HL-60 (cell line): Measurements from ENCODE around the gene ANKRD13D.

Source experiments
- DNase-seq, 2 experiments: peaks; one replicate each; pipeline ENCODE4 v3.0.0-alpha.2; 2010 to 2020; ENCODE audit warnings: low read depth in 1 of 2, low spot score in 1 of 2
- H3K27ac ChIP-seq: fragments of 250-450 bp; sonication (Bioruptor Pico); replicated peaks from 2 replicates; pipeline ENCODE4 v1.5.1; 2020; ENCODE audit warnings: mild to moderate bottlenecking, moderate library complexity
- H3K27me3 ChIP-seq: fragments of 250-450 bp; sonication (Bioruptor Pico); 2 replicates; pipeline ENCODE4 v1.5.1; 2021; ENCODE audit warnings: mild to moderate bottlenecking, moderate library complexity; ENCODE audit not compliant: insufficient read depth, poor library complexity, severe bottlenecking
- H3K4me3 ChIP-seq: replicated peaks from 2 replicates; pipeline ENCODE4 v1.5.1; 2011; ENCODE audit warnings: mild to moderate bottlenecking, control low read depth, low read length; ENCODE audit not compliant: insufficient read depth
- GABPA ChIP-seq: IDR thresholded peaks from 2 replicates; pipeline ENCODE4 v1.6.1; 2012; ENCODE audit warnings: low read depth
- POLR2AphosphoS5 ChIP-seq: IDR thresholded peaks from 2 replicates; pipeline ENCODE4 v1.6.1; 2012; ENCODE audit warnings: low read depth
- SPI1 ChIP-seq: IDR thresholded peaks from 2 replicates; pipeline ENCODE4 v1.6.1; 2012; ENCODE audit warnings: low read depth, mild to moderate bottlenecking, borderline replicate concordance
- TF ChIP-seq, protein P1 (sequence below): IDR thresholded peaks from 2 replicates; pipeline ENCODE4 v1.6.1; 2012; ENCODE audit warnings: low read depth; ENCODE audit not compliant: insufficient replicate concordance
- TF ChIP-seq, protein P2 (sequence below): IDR thresholded peaks from one replicate; pipeline ENCODE4 v1.5.1; 2011; ENCODE audit warnings: low read length, control low read depth, inconsistent platforms; ENCODE audit not compliant: insufficient read depth

ANKRD13D gene

DNA sequence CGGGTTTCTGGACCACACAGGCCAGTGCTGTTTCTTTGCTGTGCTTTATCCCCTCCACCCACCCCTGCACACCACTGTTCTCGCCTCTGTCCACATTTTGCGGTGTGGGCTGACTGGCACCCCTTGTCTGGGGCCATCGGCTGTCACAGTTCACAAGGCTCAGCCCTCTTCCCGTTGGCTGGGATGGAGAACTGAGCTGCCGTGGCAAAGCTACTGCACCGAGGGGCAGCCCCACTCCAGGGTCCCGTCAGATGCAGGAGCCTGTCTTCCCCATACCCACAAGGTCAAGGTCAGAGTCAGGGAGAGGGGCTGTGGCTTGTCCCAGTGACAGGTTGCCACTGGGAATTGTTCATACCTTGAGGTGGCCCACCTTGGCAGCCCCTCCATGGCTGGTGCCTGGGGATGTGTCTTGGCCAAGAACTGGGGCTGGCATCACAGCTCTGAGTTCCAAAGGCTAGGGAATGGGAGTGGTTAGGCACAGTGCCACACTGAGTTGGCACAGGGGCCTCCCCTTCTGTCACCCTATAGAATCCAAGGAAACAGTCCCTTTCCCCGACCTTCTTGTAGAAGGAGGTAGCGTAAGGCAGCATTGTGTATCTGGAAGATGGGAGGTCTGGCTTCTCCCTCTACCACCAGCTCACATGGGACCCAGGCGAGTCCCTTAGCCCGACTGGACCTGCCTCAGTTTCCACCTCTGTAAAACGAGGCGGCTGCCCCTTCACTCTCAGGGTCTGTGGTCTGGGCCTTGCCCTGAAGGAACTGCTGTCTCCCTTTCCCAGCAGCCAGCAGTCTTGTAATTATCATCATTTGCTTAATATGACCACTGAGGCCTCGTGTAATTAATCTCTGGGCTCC is 19.5 kb upstream of the ANKRD13D start:
- Histone ChIP-seq H3K27me3 (no peaks in the 10 kb centered on the region), H3K27ac (peak overlapping the region; percentile 100), H3K4me3 (peak overlapping the region; percentile 67)
- TF ChIP-seq, protein P1, sequence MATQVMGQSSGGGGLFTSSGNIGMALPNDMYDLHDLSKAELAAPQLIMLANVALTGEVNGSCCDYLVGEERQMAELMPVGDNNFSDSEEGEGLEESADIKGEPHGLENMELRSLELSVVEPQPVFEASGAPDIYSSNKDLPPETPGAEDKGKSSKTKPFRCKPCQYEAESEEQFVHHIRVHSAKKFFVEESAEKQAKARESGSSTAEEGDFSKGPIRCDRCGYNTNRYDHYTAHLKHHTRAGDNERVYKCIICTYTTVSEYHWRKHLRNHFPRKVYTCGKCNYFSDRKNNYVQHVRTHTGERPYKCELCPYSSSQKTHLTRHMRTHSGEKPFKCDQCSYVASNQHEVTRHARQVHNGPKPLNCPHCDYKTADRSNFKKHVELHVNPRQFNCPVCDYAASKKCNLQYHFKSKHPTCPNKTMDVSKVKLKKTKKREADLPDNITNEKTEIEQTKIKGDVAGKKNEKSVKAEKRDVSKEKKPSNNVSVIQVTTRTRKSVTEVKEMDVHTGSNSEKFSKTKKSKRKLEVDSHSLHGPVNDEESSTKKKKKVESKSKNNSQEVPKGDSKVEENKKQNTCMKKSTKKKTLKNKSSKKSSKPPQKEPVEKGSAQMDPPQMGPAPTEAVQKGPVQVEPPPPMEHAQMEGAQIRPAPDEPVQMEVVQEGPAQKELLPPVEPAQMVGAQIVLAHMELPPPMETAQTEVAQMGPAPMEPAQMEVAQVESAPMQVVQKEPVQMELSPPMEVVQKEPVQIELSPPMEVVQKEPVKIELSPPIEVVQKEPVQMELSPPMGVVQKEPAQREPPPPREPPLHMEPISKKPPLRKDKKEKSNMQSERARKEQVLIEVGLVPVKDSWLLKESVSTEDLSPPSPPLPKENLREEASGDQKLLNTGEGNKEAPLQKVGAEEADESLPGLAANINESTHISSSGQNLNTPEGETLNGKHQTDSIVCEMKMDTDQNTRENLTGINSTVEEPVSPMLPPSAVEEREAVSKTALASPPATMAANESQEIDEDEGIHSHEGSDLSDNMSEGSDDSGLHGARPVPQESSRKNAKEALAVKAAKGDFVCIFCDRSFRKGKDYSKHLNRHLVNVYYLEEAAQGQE, result no peak
- peak; percentile 65; the same call in 1 of the 2 replicates for TF ChIP-seq POLR2AphosphoS5
- DNase-seq, result peak; percentile 70 to 73

GRCh38 chr11:67270256-67271204 is 18.6 kb upstream of the ANKRD13D start:
- TF ChIP-seq POLR2AphosphoS5 (peak; percentile 73), SPI1 (peak; percentile 50; the same call in 1 of the 2 replicates), GABPA (no peak)
- TF ChIP-seq, protein P2, sequence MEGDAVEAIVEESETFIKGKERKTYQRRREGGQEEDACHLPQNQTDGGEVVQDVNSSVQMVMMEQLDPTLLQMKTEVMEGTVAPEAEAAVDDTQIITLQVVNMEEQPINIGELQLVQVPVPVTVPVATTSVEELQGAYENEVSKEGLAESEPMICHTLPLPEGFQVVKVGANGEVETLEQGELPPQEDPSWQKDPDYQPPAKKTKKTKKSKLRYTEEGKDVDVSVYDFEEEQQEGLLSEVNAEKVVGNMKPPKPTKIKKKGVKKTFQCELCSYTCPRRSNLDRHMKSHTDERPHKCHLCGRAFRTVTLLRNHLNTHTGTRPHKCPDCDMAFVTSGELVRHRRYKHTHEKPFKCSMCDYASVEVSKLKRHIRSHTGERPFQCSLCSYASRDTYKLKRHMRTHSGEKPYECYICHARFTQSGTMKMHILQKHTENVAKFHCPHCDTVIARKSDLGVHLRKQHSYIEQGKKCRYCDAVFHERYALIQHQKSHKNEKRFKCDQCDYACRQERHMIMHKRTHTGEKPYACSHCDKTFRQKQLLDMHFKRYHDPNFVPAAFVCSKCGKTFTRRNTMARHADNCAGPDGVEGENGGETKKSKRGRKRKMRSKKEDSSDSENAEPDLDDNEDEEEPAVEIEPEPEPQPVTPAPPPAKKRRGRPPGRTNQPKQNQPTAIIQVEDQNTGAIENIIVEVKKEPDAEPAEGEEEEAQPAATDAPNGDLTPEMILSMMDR, result no peak
- TF ChIP-seq, protein P1, result no peak
- DNase-seq, result peak; percentile 92 to 96
- no peaks in the 10 kb centered on the region for H3K27me3 ChIP-seq
- peak overlapping the region; percentile 67 for H3K4me3 ChIP-seq
- H3K27ac ChIP-seq, result peak overlapping the region; percentile 100

GRCh38 chr11:67271205-67271540 is 17.9 kb upstream of the ANKRD13D start:
- H3K27ac ChIP-seq, result peak overlapping the region; percentile 100
- no peak for TF ChIP-seq GABPA
- no peak for TF ChIP-seq SPI1
- TF ChIP-seq, protein P2, result no peak
- TF ChIP-seq, protein P1, result no peak
- no peak for TF ChIP-seq POLR2AphosphoS5
- H3K27me3 ChIP-seq, result no peaks in the 10 kb centered on the region
- peak overlapping the region; percentile 67 for H3K4me3 ChIP-seq
- DNase-seq, result no peak
